H1 (cell line): ENCODE data around the gene SYNJ1. TPM values are rescaled to one million over a fixed set of nuclear protein-coding genes. Genes with fewer than 3 reads are reported as not detected.

Experiments used
- CTCF ChIA-PET: fragments of 300-600 bp; sonication (Branson Sonifier 250); formaldehyde crosslinking; loops from one replicate; lab custom pipeline; 2021; ENCODE audit not compliant: partially characterized antibody; lab: Charles Lee
- POLR2A ChIA-PET: fragments of 300-600 bp; sonication (Branson Sonifier 250); formaldehyde crosslinking; loops from one replicate; lab custom pipeline; 2021; ENCODE audit warnings: inconsistent platforms; ENCODE audit not compliant: partially characterized antibody; lab: Charles Lee
- DNase-seq, 2 experiments: peaks; one replicate each; pipeline versions ENCODE4 v3.0.0 to v3.0.0-alpha.2; 2010 to 2022; ENCODE audit warnings: low spot score in 2 of 2, low read depth in 1 of 2, mixed read lengths in 1 of 2
- FAIRE-seq: peaks from 2 replicates; lab custom pipeline; 2011; peaks lifted over from hg19 to GRCh38; lab: Jason Lieb, UNC
- H2AFZ ChIP-seq: 2 replicates; pipeline ENCODE4 v1.8.1; 2012; ENCODE audit warnings: low read length, inconsistent platforms
- H2AK5ac ChIP-seq: 2 replicates; pipeline ENCODE4 v1.6.1; 2013; ENCODE audit warnings: low read depth, low read length
- H2BK120ac ChIP-seq: replicated peaks from 2 replicates; pipeline ENCODE3; 2013; ENCODE audit warnings: low read depth, low read length, inconsistent platforms
- H2BK12ac ChIP-seq: 2 replicates; pipeline ENCODE4 v1.6.1; 2013; ENCODE audit warnings: low read depth, low read length
- H2BK15ac ChIP-seq: 2 replicates; pipeline ENCODE4 v1.6.1; 2013; ENCODE audit warnings: low read length
- H2BK20ac ChIP-seq: 2 replicates; pipeline ENCODE4 v1.6.1; 2013; ENCODE audit warnings: low read length
- H2BK5ac ChIP-seq: 2 replicates; pipeline ENCODE4 v1.6.1; 2013; ENCODE audit warnings: low read depth, low read length
- H3K14ac ChIP-seq: 2 replicates; pipeline ENCODE4 v1.6.1; 2013; ENCODE audit warnings: inconsistent platforms; ENCODE audit not compliant: insufficient read length
- H3K18ac ChIP-seq: 2 replicates; pipeline ENCODE4 v1.6.1; 2013; ENCODE audit warnings: low read length; ENCODE audit errors: extremely low read depth
- H3K23ac ChIP-seq: 2 replicates; pipeline ENCODE4 v1.6.1; 2013; ENCODE audit warnings: inconsistent platforms; ENCODE audit not compliant: insufficient read length
- H3K23me2 ChIP-seq: 2 replicates; pipeline ENCODE4 v1.6.1; 2013; ENCODE audit warnings: low read depth, low read length
- H3K27ac ChIP-seq: 2 replicates; pipeline ENCODE4 v1.6.1; 2011; ENCODE audit warnings: low read depth, low read length, inconsistent platforms
- H3K27me3 ChIP-seq, 4 experiments: replicated peaks in 1 of 4; 1 replicate in 1 of 4; 2 replicates in 3 of 4; pipeline versions ENCODE4 v1.6.1 to v1.8.1; 2011 to 2013; ENCODE audit warnings: low read length in 3 of 4, mild to moderate bottlenecking in 3 of 4, inconsistent platforms in 2 of 4, mixed read lengths in 2 of 4, moderate library complexity in 1 of 4; ENCODE audit not compliant: control insufficient read depth in 3 of 4, insufficient read depth in 3 of 4; ENCODE audit errors: extremely low read depth in 1 of 4
- H3K36me3 ChIP-seq, 4 experiments: 2 replicates each; pipeline versions ENCODE4 v1.6.1 to v1.8.1; 2011 to 2013; ENCODE audit warnings: mild to moderate bottlenecking in 4 of 4, low read length in 3 of 4, moderate library complexity in 2 of 4, control low read depth in 1 of 4, inconsistent platforms in 1 of 4; ENCODE audit not compliant: insufficient read depth in 4 of 4, control insufficient read depth in 2 of 4
- H3K4ac ChIP-seq: replicated peaks from 2 replicates; pipeline ENCODE3; 2013; ENCODE audit warnings: low read length, low read depth, mixed read lengths, inconsistent platforms; ENCODE audit not compliant: insufficient read length
- H3K4me1 ChIP-seq, 4 experiments: replicated peaks in 1 of 4; 1 replicate in 1 of 4; 2 replicates in 3 of 4; pipeline versions ENCODE4 v1.6.1 to v1.8.1; 2011 to 2013; ENCODE audit warnings: low read length in 3 of 4, inconsistent platforms in 2 of 4, mixed read lengths in 1 of 4; ENCODE audit not compliant: insufficient read depth in 4 of 4, control insufficient read depth in 3 of 4
- H3K4me2 ChIP-seq, 2 experiments: 2 replicates each; pipeline versions ENCODE4 v1.6.1 to v1.8.1; 2011 to 2013; ENCODE audit warnings: low read depth in 2 of 2, low read length in 2 of 2, control low read depth in 1 of 2, inconsistent platforms in 1 of 2, mild to moderate bottlenecking in 1 of 2; ENCODE audit not compliant: insufficient read depth in 1 of 2
- H3K4me3 ChIP-seq, 4 experiments: fragments of 200-600, 300-600 bp in 1 of 4; sonication (generic), shearing (Covaris generic), sonication (Bioruptor Twin) in 1 of 4; 2 replicates each; pipeline versions ENCODE4 v1.5.1 to v1.8.1; 2011 to 2016; ENCODE audit warnings: low read length in 4 of 4, low read depth in 3 of 4, control low read depth in 2 of 4, inconsistent platforms in 2 of 4, mild to moderate bottlenecking in 2 of 4, mixed read lengths in 1 of 4, moderate library complexity in 1 of 4; ENCODE audit not compliant: insufficient read depth in 2 of 4; ENCODE audit errors: extremely low read depth in 1 of 4
- H3K56ac ChIP-seq: replicated peaks from 2 replicates; pipeline ENCODE3; 2013; ENCODE audit warnings: low read depth, mild to moderate bottlenecking, mixed read lengths, low read length, inconsistent platforms; ENCODE audit not compliant: insufficient read length
- H3K79me1 ChIP-seq: 2 replicates; pipeline ENCODE4 v1.6.1; 2013; ENCODE audit warnings: low read depth, low read length, control low read depth
- H3K79me2 ChIP-seq, 2 experiments: 2 replicates each; pipeline versions ENCODE4 v1.6.1 to v1.8.1; 2012 to 2013; ENCODE audit warnings: low read length in 2 of 2, mild to moderate bottlenecking in 2 of 2, inconsistent platforms in 1 of 2; ENCODE audit not compliant: insufficient read depth in 2 of 2, control insufficient read depth in 1 of 2
- H3K9ac ChIP-seq, 4 experiments: replicated peaks in 1 of 4; 1 replicate in 1 of 4; 2 replicates in 3 of 4; pipeline versions ENCODE4 v1.6.1 to v1.8.1; 2011 to 2013; ENCODE audit warnings: low read depth in 3 of 4, low read length in 3 of 4, control low read depth in 2 of 4, mild to moderate bottlenecking in 2 of 4, moderate library complexity in 2 of 4, inconsistent platforms in 1 of 4; ENCODE audit errors: extremely low read depth in 1 of 4
- H3K9me3 ChIP-seq, 2 experiments: 2 replicates each; pipeline versions ENCODE4 v1.6.1 to v1.8.1; 2012 to 2013; ENCODE audit warnings: mild to moderate bottlenecking in 2 of 2, moderate library complexity in 2 of 2, control low read depth in 1 of 2, inconsistent platforms in 1 of 2, low read depth in 1 of 2, low read length in 1 of 2, mixed read lengths in 1 of 2; ENCODE audit not compliant: insufficient read depth in 2 of 2
- H4K20me1 ChIP-seq, 2 experiments: replicated peaks in 1 of 2; 2 replicates each; pipeline versions ENCODE3 to v1.8.1; 2011 to 2013; ENCODE audit warnings: inconsistent platforms in 2 of 2, low read length in 2 of 2, mild to moderate bottlenecking in 1 of 2; ENCODE audit not compliant: insufficient read depth in 2 of 2, control insufficient read depth in 1 of 2
- H4K5ac ChIP-seq: 2 replicates; pipeline ENCODE4 v1.6.1; 2013; ENCODE audit warnings: low read length, low read depth, mixed read lengths, inconsistent platforms; ENCODE audit not compliant: insufficient read length
- H4K8ac ChIP-seq: 2 replicates; pipeline ENCODE4 v1.8.0; 2013; ENCODE audit warnings: mild to moderate bottlenecking, moderate library complexity, low read length, inconsistent platforms; ENCODE audit not compliant: insufficient read depth; ENCODE audit errors: extremely low read depth
- H4K91ac ChIP-seq: replicated peaks from 2 replicates; pipeline ENCODE3; 2013; ENCODE audit warnings: low read length, mixed read lengths, inconsistent platforms; ENCODE audit not compliant: insufficient read length
- GABPA ChIP-seq: IDR thresholded peaks from 2 replicates; pipeline ENCODE4 v1.6.1; 2011; ENCODE audit warnings: mild to moderate bottlenecking, low read length, moderate library complexity, borderline replicate concordance; ENCODE audit not compliant: insufficient read depth
- HDAC2 ChIP-seq, 2 experiments: fragments of 300-600 bp in 1 of 2; sonication (generic) in 1 of 2; IDR thresholded peaks; 2 replicates each; pipeline ENCODE4 v1.6.1; 2011 to 2012; ENCODE audit warnings: low read depth in 2 of 2, low read length in 2 of 2, mild to moderate bottlenecking in 2 of 2, moderate library complexity in 2 of 2, borderline replicate concordance in 1 of 2, inconsistent platforms in 1 of 2
- HDAC6 ChIP-seq: IDR thresholded peaks from one replicate; pipeline ENCODE4 v1.7.1; 2012; ENCODE audit warnings: low read depth, mild to moderate bottlenecking, inconsistent platforms, low read length, moderate library complexity
- KDM4A ChIP-seq: IDR thresholded peaks from one replicate; pipeline ENCODE4 v1.7.1; 2012; ENCODE audit warnings: low read depth, mild to moderate bottlenecking, moderate library complexity, low read length, inconsistent platforms; ENCODE audit not compliant: severe bottlenecking
- KDM5A ChIP-seq: fragments of 200-600 bp; IDR thresholded peaks from 2 replicates; pipeline ENCODE4 v1.7.1; 2012; ENCODE audit warnings: mild to moderate bottlenecking, low read length, inconsistent platforms, mixed read lengths
- NANOG ChIP-seq: IDR thresholded peaks from 2 replicates; pipeline ENCODE4 v1.6.1; 2011; ENCODE audit warnings: low read length, low read depth, mild to moderate bottlenecking, inconsistent platforms; ENCODE audit not compliant: insufficient read depth, poor library complexity, severe bottlenecking
- NRF1 ChIP-seq: IDR thresholded peaks from 2 replicates; pipeline ENCODE4 v1.6.1; 2011; ENCODE audit warnings: mild to moderate bottlenecking, low read depth, low read length, improper control_type of control experiment
- POLR2AphosphoS5 ChIP-seq: IDR thresholded peaks from 2 replicates; pipeline ENCODE4 v1.6.1; 2011; ENCODE audit warnings: low read depth, low read length
- RFX5 ChIP-seq: IDR thresholded peaks from 2 replicates; pipeline ENCODE4 v1.6.1; 2011; ENCODE audit warnings: low read depth, low read length, improper control_type of control experiment, borderline replicate concordance
- SUZ12 ChIP-seq: fragments of 200-600 bp; sonication (generic); IDR thresholded peaks from 2 replicates; pipeline ENCODE4 v1.6.1; 2012; ENCODE audit warnings: mild to moderate bottlenecking, inconsistent platforms, low read length, moderate library complexity, mixed read lengths
- WGBS, 2 experiments: shearing (Covaris generic) in 1 of 2; methylation state at CpG; one replicate each; pipeline versions ENCODE4 v1.1.6 to v1.1.7; 2013 to 2015; ENCODE audit warnings: low lambda C conversion rate in 2 of 2, mixed read lengths in 2 of 2, inconsistent platforms in 1 of 2, low coverage in 1 of 2, missing lambda C conversion rate in 1 of 2; ENCODE audit not compliant: insufficient replicate concordance in 2 of 2, insufficient coverage in 1 of 2, insufficient read length in 1 of 2; ENCODE audit errors: extremely low coverage in 1 of 2, missing lambda C conversion rate in 1 of 2; 5-methylcytosine and 5-hydroxymethylcytosine counted together
- polyA plus RNA-seq, 7 experiments: library from polyadenylated mRNA; depleted of rRNA in 3 of 7; stranded (reverse) in 5 of 7; unstranded in 2 of 7; fragments of >200 nt in 5 of 7; fragments of 200-250 nt in 2 of 7; gene quantifications; 1 replicate in 5 of 7; 2 replicates in 1 of 7; 4 replicates in 1 of 7; pipeline versions ENCODE4 v1.2.1 to v1.2.3, GENCODE V29; 2011 to 2013; ENCODE audit warnings: missing spikeins in 2 of 7, mixed read lengths in 2 of 7
- total RNA-seq: library from RNA; stranded (reverse); fragmentation: NEBNext Ultra II Directional; extraction: Animal tissue kit (Norgen Biotek cat#: 25700); gene quantifications from 2 replicates; pipeline ENCODE4 v1.2.1, GENCODE V29; 2021

Gene SYNJ1
- total and polyA plus RNA-seq, 2 of the 8 experiments (the other 6 are each of a cell fraction or from before 2014, with no cell fraction given): 1.3 to 4.3 TPM

DNA sequence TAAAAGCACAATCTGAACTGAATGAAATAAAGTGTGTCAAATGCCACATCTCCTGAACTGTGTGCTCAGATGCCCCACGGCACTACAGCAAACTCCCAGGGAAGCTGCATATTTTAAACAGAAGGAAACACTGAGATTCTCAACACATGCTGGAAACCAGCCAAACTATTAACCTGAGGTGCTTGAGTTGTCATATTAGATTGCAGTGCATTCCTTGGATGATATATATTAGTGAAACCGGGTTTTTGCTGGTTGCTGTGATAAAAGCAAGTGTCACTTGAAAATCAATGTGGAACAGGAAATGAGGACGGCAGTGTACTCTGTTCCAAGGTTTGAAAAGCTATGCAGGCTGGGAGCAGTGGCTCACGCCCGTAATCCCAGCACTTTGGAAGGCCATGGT lies 8.7 kb downstream of the SYNJ1 start:
- no peak for TF ChIP-seq SUZ12
- TF ChIP-seq RFX5: no peak
- no peak for TF ChIP-seq NRF1
- no peak for TF ChIP-seq HDAC6
- TF ChIP-seq KDM5A: no peak
- no peak for TF ChIP-seq POLR2AphosphoS5
- no peak for TF ChIP-seq HDAC2 (IDR thresholded peaks at IDR 0.05; ENCODE audit: borderline replicate concordance in 1 of 2, low read depth in 2 of 2, low read length in 2 of 2)
- no peak for TF ChIP-seq GABPA
- TF ChIP-seq NANOG: no peak
- TF ChIP-seq KDM4A: no peak
- TF ChIP-seq, all 59 proteins: peak for 0
- no peak overlapping the region for H3K27ac ChIP-seq
- H2AFZ ChIP-seq: no peak overlapping the region
- no peak overlapping the region for H2BK120ac ChIP-seq
- FAIRE-seq: no peak
- no peak overlapping the region for H3K9ac ChIP-seq
- H2BK12ac ChIP-seq: no peak overlapping the region
- H3K23me2 ChIP-seq: no peaks in the 10 kb centered on the region
- H3K27me3 ChIP-seq: no peaks in the 10 kb centered on the region
- H2AK5ac ChIP-seq: no peak overlapping the region
- H3K4me2 ChIP-seq: no peak overlapping the region
- no peak overlapping the region for H3K56ac ChIP-seq
- H3K79me2 ChIP-seq: no peaks in the 10 kb centered on the region
- WGBS, 2 experiments: 87% methylated on average over 5 of the region's 5 CpGs; no CpG with 5 or more reads in 1 of the 2 experiments
- H3K23ac ChIP-seq: no peak overlapping the region
- H3K4me1 ChIP-seq: no peaks in the 10 kb centered on the region
- H4K5ac ChIP-seq: no peak overlapping the region
- no peaks in the 10 kb centered on the region for H4K20me1 ChIP-seq
- no peak overlapping the region for H4K8ac ChIP-seq
- ChIA-PET CTCF (interaction anchor here (1.6 kb wide), 1 partner anchor 53 kb away, joined by 3 read pairs; no protein-coding TSS in a partner anchor), POLR2A (no interaction called here)
- H3K4ac ChIP-seq: no peak overlapping the region
- H3K14ac ChIP-seq: no peak overlapping the region
- H2BK15ac ChIP-seq: no peak overlapping the region
- H2BK5ac ChIP-seq: no peak overlapping the region
- H3K18ac ChIP-seq: no peak overlapping the region
- H3K9me3 ChIP-seq: no peaks in the 10 kb centered on the region
- no peak overlapping the region for H4K91ac ChIP-seq
- DNase-seq: no peak
- H2BK20ac ChIP-seq: no peak overlapping the region
- H3K4me3 ChIP-seq: no peak overlapping the region
- H3K79me1 ChIP-seq: 0 out of 2 replicates have a peak, but pooled peaks cover 2% of the 10 kb centered on the region
- no peaks in the 10 kb centered on the region for H3K36me3 ChIP-seq
